NCI-H2227 (cell line): ENCODE data around the gene DNAJC10.
"Not testable (repeated sequence)": the region's sequence is repeated elsewhere in the genome, so short reads cannot be mapped to it uniquely, and the experiment has no call there.

Experiments used
- DNase-seq: peaks from one replicate; lab custom pipeline; 2025; ENCODE audit not compliant: unreplicated experiment; lab: John Stamatoyannopoulos, UW

Gene DNAJC10

GRCh38 chr2:182715892-182716649 is at the start of gene DNAJC10:
TSS of gene DNAJC10 (plus strand) at chr2:182716257. CDS start at chr2:182718087, 1,830 bp downstream.
- DNase-seq, result peak; percentile 100

- DNase-seq, result no peak
Observed at GRCh38 chr2:182666674-182667314, 49.3 kb upstream of the DNAJC10 start.

- no peak for DNase-seq
Observed at GRCh38 chr2:182667315-182667695, 48.8 kb upstream of the DNAJC10 start.

GRCh38 chr2:182668671-182669070 is 47.4 kb upstream of the DNAJC10 start:
- peak; percentile 58 for DNase-seq

- DNase-seq, result no peak
Observed at GRCh38 chr2:182672466-182673165, 43.4 kb upstream of the DNAJC10 start.

- DNase-seq, result no peak
Observed at GRCh38 chr2:182680837-182681236, 35.2 kb upstream of the DNAJC10 start.

- DNase-seq, result no peak
Observed at GRCh38 chr2:182682210-182682609, 33.8 kb upstream of the DNAJC10 start.

GRCh38 chr2:182685559-182685958 is 30.5 kb upstream of the DNAJC10 start:
- no peak for DNase-seq

GRCh38 chr2:182686763-182687162 is 29.3 kb upstream of the DNAJC10 start:
- not testable (repeated sequence) for DNase-seq

GRCh38 chr2:182694189-182694588 is 21.9 kb upstream of the DNAJC10 start:
- no peak for DNase-seq

- no peak for DNase-seq
Observed at GRCh38 chr2:182695776-182696175, 20.3 kb upstream of the DNAJC10 start.

GRCh38 chr2:182698671-182699070 is 17.4 kb upstream of the DNAJC10 start:
- no peak for DNase-seq

GRCh38 chr2:182705761-182706160 is 10.3 kb upstream of the DNAJC10 start:
- no peak for DNase-seq

- no peak for DNase-seq
Observed at GRCh38 chr2:182706751-182707150, 9.3 kb upstream of the DNAJC10 start.

- no peak for DNase-seq
Observed at GRCh38 chr2:182713601-182714000, 2.5 kb upstream of the DNAJC10 start.

GRCh38 chr2:182715121-182715891 is 751 bp upstream of the DNAJC10 start:
- DNase-seq, result peak; percentile 27

- no peak for DNase-seq
Observed at GRCh38 chr2:182716650-182716979, 558 bp downstream of the DNAJC10 start.

GRCh38 chr2:182717416-182717815 is 1.4 kb downstream of the DNAJC10 start:
- no peak for DNase-seq

GRCh38 chr2:182717816-182718215 is 1.8 kb downstream of the DNAJC10 start:
- no peak for DNase-seq

- DNase-seq, result no peak
Observed at GRCh38 chr2:182718459-182718858, 2.4 kb downstream of the DNAJC10 start.

GRCh38 chr2:182719116-182719515 is 3.1 kb downstream of the DNAJC10 start:
- DNase-seq, result not testable (repeated sequence)
